H9 (cell line): ENCODE results near the gene CAPN2. TPM values are rescaled to one million over a fixed set of nuclear protein-coding genes. Genes with fewer than 3 reads are reported as not detected.

Source experiments
- DNase-seq: peaks from one replicate; pipeline ENCODE4 v3.0.0-alpha.2; 2017
- H2AFZ ChIP-seq: one replicate; pipeline ENCODE4 v1.6.1; 2013; ENCODE audit warnings: mild to moderate bottlenecking, low read length, control low read depth, moderate library complexity
- H2AK5ac ChIP-seq: 2 replicates; pipeline ENCODE4 v1.6.1; 2013; ENCODE audit warnings: low read length, control low read depth, mixed read lengths; ENCODE audit not compliant: insufficient read length
- H2BK120ac ChIP-seq: one replicate; pipeline ENCODE4 v1.6.1; 2013; ENCODE audit warnings: low read depth, mild to moderate bottlenecking, low read length, control low read depth, inconsistent platforms; ENCODE audit not compliant: poor library complexity, severe bottlenecking
- H2BK12ac ChIP-seq: 2 replicates; pipeline ENCODE4 v1.6.1; 2013; ENCODE audit warnings: low read length, control low read depth, mixed read lengths, low read depth; ENCODE audit not compliant: insufficient read length
- H2BK15ac ChIP-seq: 2 replicates; pipeline ENCODE4 v1.6.1; 2013; ENCODE audit warnings: low read depth, low read length, control low read depth
- H2BK20ac ChIP-seq: one replicate; pipeline ENCODE4 v1.6.1; 2013; ENCODE audit warnings: low read depth, mild to moderate bottlenecking, low read length, control low read depth, inconsistent platforms; ENCODE audit not compliant: poor library complexity, severe bottlenecking
- H2BK5ac ChIP-seq: 2 replicates; pipeline ENCODE4 v1.6.1; 2013; ENCODE audit warnings: low read length, control low read depth, mixed read lengths; ENCODE audit not compliant: insufficient read length
- H3K14ac ChIP-seq: 2 replicates; pipeline ENCODE4 v1.6.1; 2013; ENCODE audit warnings: low read length, control low read depth; ENCODE audit not compliant: insufficient read depth
- H3K18ac ChIP-seq: 2 replicates; pipeline ENCODE4 v1.6.1; 2013; ENCODE audit warnings: low read depth, mild to moderate bottlenecking, mixed read lengths, low read length, control low read depth; ENCODE audit not compliant: insufficient read length
- H3K23ac ChIP-seq: 2 replicates; pipeline ENCODE4 v1.6.1; 2013; ENCODE audit warnings: low read length, control low read depth, mixed read lengths, low read depth; ENCODE audit not compliant: insufficient read length
- H3K23me2 ChIP-seq: 2 replicates; pipeline ENCODE4 v1.6.1; 2013; ENCODE audit warnings: low read depth, mild to moderate bottlenecking, mixed read lengths, low read length, control low read depth; ENCODE audit not compliant: insufficient read length, poor library complexity, severe bottlenecking
- H3K27ac ChIP-seq: 2 replicates; pipeline ENCODE4 v1.5.1; 2013; ENCODE audit warnings: low read length, control low read depth, mixed read lengths, low read depth; ENCODE audit not compliant: insufficient read length
- H3K27me3 ChIP-seq: 2 replicates; pipeline ENCODE4 v1.6.1; 2013; ENCODE audit warnings: low read length, control low read depth, inconsistent platforms; ENCODE audit not compliant: insufficient read depth
- H3K4ac ChIP-seq: 2 replicates; pipeline ENCODE4 v1.6.1; 2013; ENCODE audit warnings: low read depth, mild to moderate bottlenecking, control low read depth, inconsistent platforms, low read length, moderate library complexity
- H3K4me1 ChIP-seq: 2 replicates; pipeline ENCODE4 v1.6.1; 2013; ENCODE audit warnings: low read length, control low read depth, inconsistent platforms; ENCODE audit not compliant: insufficient read depth
- H3K4me2 ChIP-seq: 2 replicates; pipeline ENCODE4 v1.6.1; 2013; ENCODE audit warnings: low read length, control low read depth, mixed read lengths; ENCODE audit not compliant: insufficient read length, insufficient read depth
- H3K56ac ChIP-seq: 2 replicates; pipeline ENCODE4 v1.6.1; 2013; ENCODE audit warnings: low read depth, mild to moderate bottlenecking, mixed read lengths, low read length, control low read depth; ENCODE audit not compliant: insufficient read length
- H3K79me1 ChIP-seq: 2 replicates; pipeline ENCODE4 v1.6.1; 2013; ENCODE audit warnings: low read depth, mild to moderate bottlenecking, moderate library complexity, low read length, control low read depth, inconsistent platforms; ENCODE audit not compliant: insufficient read depth, poor library complexity, severe bottlenecking
- H3K79me2 ChIP-seq: 2 replicates; pipeline ENCODE4 v1.6.1; 2013; ENCODE audit warnings: low read length, control low read depth, inconsistent platforms; ENCODE audit not compliant: insufficient read depth
- H3K9ac ChIP-seq: 2 replicates; pipeline ENCODE4 v1.6.1; 2013; ENCODE audit warnings: low read length, control low read depth, mixed read lengths; ENCODE audit not compliant: insufficient read length; ENCODE audit errors: extremely low read depth
- H3K9me3 ChIP-seq: one replicate; pipeline ENCODE4 v1.6.1; 2013; ENCODE audit warnings: low read depth, low read length, inconsistent platforms; ENCODE audit not compliant: control insufficient read depth
- H3T11ph ChIP-seq: one replicate; pipeline ENCODE4 v1.6.1; 2013; ENCODE audit warnings: mild to moderate bottlenecking, low read length, control low read depth, inconsistent platforms
- H4K20me1 ChIP-seq: one replicate; pipeline ENCODE4 v1.6.1; 2013; ENCODE audit not compliant: control insufficient read depth, insufficient read length, insufficient read depth
- H4K5ac ChIP-seq: 2 replicates; pipeline ENCODE4 v1.6.1; 2013; ENCODE audit warnings: low read depth, mild to moderate bottlenecking, mixed read lengths, low read length, control low read depth; ENCODE audit not compliant: insufficient read length
- H4K8ac ChIP-seq: replicated peaks from 2 replicates; pipeline ENCODE4 v1.6.1; 2013; ENCODE audit warnings: low read length, control low read depth, mixed read lengths, low read depth; ENCODE audit not compliant: insufficient read length
- H4K91ac ChIP-seq: 2 replicates; pipeline ENCODE4 v1.6.1; 2013; ENCODE audit warnings: low read depth, mild to moderate bottlenecking, moderate library complexity, mixed read lengths, low read length, control low read depth; ENCODE audit not compliant: insufficient read length
- H3K27ac Mint-ChIP-seq, 3 experiments: 2 replicates in 2 of 3; 3 replicates in 1 of 3; pipeline ENCODE4 v1.8.0; 2020 to 2021; ENCODE audit warnings: mixed read lengths in 3 of 3, mild to moderate bottlenecking in 1 of 3, moderate library complexity in 1 of 3
- H3K27me3 Mint-ChIP-seq: 2 replicates; pipeline ENCODE4 v1.8.0; 2021; ENCODE audit warnings: low read depth, mild to moderate bottlenecking, moderate library complexity, mixed read lengths
- H3K36me3 Mint-ChIP-seq, 3 experiments: 2 replicates in 2 of 3; 3 replicates in 1 of 3; pipeline ENCODE4 v1.8.0; 2020 to 2021; ENCODE audit warnings: low read depth in 3 of 3, mixed read lengths in 3 of 3; ENCODE audit not compliant: insufficient read depth in 1 of 3
- H3K4me1 Mint-ChIP-seq, 2 experiments: 2 replicates each; pipeline ENCODE4 v1.8.0; 2020; ENCODE audit warnings: mixed read lengths in 2 of 2
- H3K4me3 Mint-ChIP-seq, 2 experiments: 2 replicates in 1 of 2; 3 replicates in 1 of 2; pipeline ENCODE4 v1.8.0; 2020 to 2021; ENCODE audit warnings: mild to moderate bottlenecking in 2 of 2, mixed read lengths in 2 of 2, moderate library complexity in 1 of 2
- H3K9me3 Mint-ChIP-seq, 2 experiments: 2 replicates in 1 of 2; 3 replicates in 1 of 2; pipeline ENCODE4 v1.8.0; 2020; ENCODE audit warnings: mild to moderate bottlenecking in 2 of 2, mixed read lengths in 2 of 2, moderate library complexity in 1 of 2
- WGBS: extraction: QIAGEN DNeasy Blood & Tissue Kit; methylation state at CpG from one replicate; pipeline ENCODE4 v1.1.7; 2013; ENCODE audit warnings: missing lambda C conversion rate, low lambda C conversion rate, mixed read lengths; ENCODE audit not compliant: insufficient read length; ENCODE audit errors: extremely low coverage; 5-methylcytosine and 5-hydroxymethylcytosine counted together
- total RNA-seq: library from RNA; stranded (reverse); gene quantifications from 2 replicates; pipeline ENCODE4 v1.2.1, GENCODE V29; 2021
- TF ChIP-seq, protein P1 (sequence below): fragments of 200-600 bp; sonication (generic); conservative IDR thresholded peaks from 3 replicates; pipeline ENCODE4 v1.8.0; 2021; ENCODE audit warnings: antibody characterized with exemption, mild to moderate bottlenecking

The CAPN2 gene
- total RNA-seq, 1 experiment from 2014 or later, result 32.2 TPM

DNA sequence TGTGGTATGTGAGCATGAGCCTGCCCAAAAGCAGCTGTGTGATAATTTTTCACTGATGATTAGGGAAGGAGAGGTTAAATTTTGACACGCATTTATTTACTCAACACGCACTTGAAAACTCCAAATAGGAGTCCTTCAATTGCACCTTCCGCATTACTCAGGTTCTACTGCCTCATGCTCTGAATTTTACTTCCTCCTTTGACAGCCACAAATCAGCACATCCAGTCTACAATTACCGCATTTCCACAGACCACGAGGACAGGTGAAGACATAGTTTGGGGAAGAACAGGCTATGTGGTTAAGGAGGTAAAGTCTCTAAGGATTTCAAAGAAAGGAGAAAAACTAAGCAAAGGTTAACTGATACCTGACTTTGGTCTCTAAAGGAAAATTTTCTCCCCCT is 49.4 kb upstream of the CAPN2 start:
- H3K9ac ChIP-seq, result no peak overlapping the region
- no peak overlapping the region for H2BK20ac ChIP-seq
- TF ChIP-seq, protein P1, sequence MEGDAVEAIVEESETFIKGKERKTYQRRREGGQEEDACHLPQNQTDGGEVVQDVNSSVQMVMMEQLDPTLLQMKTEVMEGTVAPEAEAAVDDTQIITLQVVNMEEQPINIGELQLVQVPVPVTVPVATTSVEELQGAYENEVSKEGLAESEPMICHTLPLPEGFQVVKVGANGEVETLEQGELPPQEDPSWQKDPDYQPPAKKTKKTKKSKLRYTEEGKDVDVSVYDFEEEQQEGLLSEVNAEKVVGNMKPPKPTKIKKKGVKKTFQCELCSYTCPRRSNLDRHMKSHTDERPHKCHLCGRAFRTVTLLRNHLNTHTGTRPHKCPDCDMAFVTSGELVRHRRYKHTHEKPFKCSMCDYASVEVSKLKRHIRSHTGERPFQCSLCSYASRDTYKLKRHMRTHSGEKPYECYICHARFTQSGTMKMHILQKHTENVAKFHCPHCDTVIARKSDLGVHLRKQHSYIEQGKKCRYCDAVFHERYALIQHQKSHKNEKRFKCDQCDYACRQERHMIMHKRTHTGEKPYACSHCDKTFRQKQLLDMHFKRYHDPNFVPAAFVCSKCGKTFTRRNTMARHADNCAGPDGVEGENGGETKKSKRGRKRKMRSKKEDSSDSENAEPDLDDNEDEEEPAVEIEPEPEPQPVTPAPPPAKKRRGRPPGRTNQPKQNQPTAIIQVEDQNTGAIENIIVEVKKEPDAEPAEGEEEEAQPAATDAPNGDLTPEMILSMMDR, result no peak
- Mint-ChIP-seq H3K9me3 (no peaks in the 10 kb centered on the region), H3K27me3 (no peaks in the 10 kb centered on the region; the same call in none of the 2 replicates), H3K4me3 (no peak overlapping the region), H3K27ac (no peak overlapping the region), H3K36me3 (no peaks in the 10 kb centered on the region), H3K4me1 (no peaks in the 10 kb centered on the region)
- no peak overlapping the region for H2AK5ac ChIP-seq
- no peak overlapping the region for H4K8ac ChIP-seq
- no CpG with 5 or more reads among the region's 5 CpGs for WGBS
- no peaks in the 10 kb centered on the region; the same call in 1 of the 2 replicates for H3K4me1 ChIP-seq
- no peak overlapping the region for H3T11ph ChIP-seq
- H3K14ac ChIP-seq, result no peak overlapping the region
- no peak overlapping the region for H3K56ac ChIP-seq
- H3K79me1 ChIP-seq, result no peaks in the 10 kb centered on the region
- no peaks in the 10 kb centered on the region for H3K23me2 ChIP-seq
- no peak overlapping the region for H3K27ac ChIP-seq
- DNase-seq, result no peak
- no peak overlapping the region for H3K23ac ChIP-seq
- no peak overlapping the region for H2BK15ac ChIP-seq
- H2BK5ac ChIP-seq, result no peak overlapping the region
- no peak overlapping the region for H2BK120ac ChIP-seq
- no peaks in the 10 kb centered on the region for H3K27me3 ChIP-seq
- no peaks in the 10 kb centered on the region for H4K20me1 ChIP-seq
- H2AFZ ChIP-seq, result no peak overlapping the region
- H3K79me2 ChIP-seq, result no peaks in the 10 kb centered on the region
- H2BK12ac ChIP-seq, result no peak overlapping the region
- H3K18ac ChIP-seq, result no peak overlapping the region
- no peaks in the 10 kb centered on the region for H3K9me3 ChIP-seq
- H4K5ac ChIP-seq, result no peak overlapping the region
- H3K4me2 ChIP-seq, result no peak overlapping the region
- no peak overlapping the region for H4K91ac ChIP-seq
- H3K4ac ChIP-seq, result no peak overlapping the region
